IMR-90 (cell line): ENCODE measurements around the gene RPL27A. TPM values are rescaled to one million over a fixed set of nuclear protein-coding genes. Genes with fewer than 3 reads are reported as not detected.

Source experiments
- ATAC-seq: fragments of 200-7000 bp; cut with Tn5 transposase; 2 replicates; pipeline ENCODE4 v1.9.1; 2020; ENCODE audit warnings: low read depth, mild to moderate bottlenecking, moderate library complexity
- BruUV-seq: library from RNA; stranded (reverse); fragments of 400-500 nt; replicated peaks from 2 replicates; lab custom pipeline; 2021; lab: Mats Ljungman, UMichigan
- CTCF ChIA-PET: fragments of 300-600 bp; formaldehyde crosslinking; extraction: SDS; loops from one replicate; lab custom pipeline; 2021; ENCODE audit warnings: antibody characterized with exemption; lab: Yijun Ruan, JAX
- POLR2A ChIA-PET: fragments of 300-600 bp; sonication (Branson Sonifier 250); formaldehyde crosslinking; loops from one replicate; lab custom pipeline; 2022; ENCODE audit warnings: antibody characterized with exemption; ENCODE audit not compliant: unreplicated experiment; lab: Charles Lee
- DNase-seq: peaks from one replicate; pipeline ENCODE4 v3.0.0; 2013
- H2AFZ ChIP-seq: replicated peaks from 2 replicates; pipeline ENCODE3; 2013; ENCODE audit warnings: low read length, mild to moderate bottlenecking; ENCODE audit not compliant: poor library complexity
- H2AK5ac ChIP-seq: 2 replicates; pipeline ENCODE4 v1.6.1; 2013; ENCODE audit warnings: low read depth, low read length, inconsistent platforms
- H2AK9ac ChIP-seq: replicated peaks from 2 replicates; pipeline ENCODE3; 2013; ENCODE audit warnings: mild to moderate bottlenecking, low read depth, low read length, moderate library complexity; ENCODE audit not compliant: poor library complexity
- H2BK120ac ChIP-seq: 2 replicates; pipeline ENCODE4 v1.6.1; 2013; ENCODE audit warnings: low read depth, low read length, inconsistent platforms
- H2BK15ac ChIP-seq: 3 replicates; pipeline ENCODE4 v1.6.1; 2013; ENCODE audit warnings: low read depth, low read length, inconsistent platforms
- H2BK20ac ChIP-seq: 2 replicates; pipeline ENCODE4 v1.6.1; 2013; ENCODE audit warnings: low read depth, mild to moderate bottlenecking, inconsistent platforms, low read length, moderate library complexity
- H2BK5ac ChIP-seq: 2 replicates; pipeline ENCODE4 v1.6.1; 2013; ENCODE audit warnings: mild to moderate bottlenecking, low read depth, low read length, inconsistent platforms; ENCODE audit not compliant: poor library complexity, severe bottlenecking
- H3K14ac ChIP-seq: replicated peaks from 2 replicates; pipeline ENCODE4 v1.6.1; 2013; ENCODE audit warnings: low read depth, low read length, inconsistent platforms
- H3K18ac ChIP-seq: 2 replicates; pipeline ENCODE4 v1.6.1; 2013; ENCODE audit warnings: low read depth, low read length, control low read depth
- H3K23ac ChIP-seq: 2 replicates; pipeline ENCODE4 v1.6.1; 2013; ENCODE audit warnings: low read depth, low read length, inconsistent platforms
- H3K27ac ChIP-seq: 2 replicates; pipeline ENCODE4 v1.5.1; 2013; ENCODE audit warnings: mild to moderate bottlenecking, control low read depth, low read length; ENCODE audit not compliant: insufficient read depth
- H3K27me3 ChIP-seq: 2 replicates; pipeline ENCODE4 v1.6.1; 2013; ENCODE audit warnings: low read length; ENCODE audit not compliant: control insufficient read depth, insufficient read depth
- H3K36me3 ChIP-seq: 2 replicates; pipeline ENCODE4 v1.6.1; 2013; ENCODE audit warnings: low read length, mixed read lengths; ENCODE audit not compliant: control insufficient read depth, insufficient read depth
- H3K4ac ChIP-seq: 2 replicates; pipeline ENCODE4 v1.6.1; 2013; ENCODE audit warnings: low read depth, low read length, inconsistent platforms
- H3K4me1 ChIP-seq: 2 replicates; pipeline ENCODE4 v1.6.1; 2013; ENCODE audit warnings: low read length, mixed read lengths; ENCODE audit not compliant: control insufficient read depth, insufficient read depth
- H3K4me2 ChIP-seq: 2 replicates; pipeline ENCODE4 v1.6.1; 2013; ENCODE audit warnings: low read depth, mild to moderate bottlenecking, control low read depth, low read length, moderate library complexity
- H3K4me3 ChIP-seq: 2 replicates; pipeline ENCODE4 v1.5.1; 2013; ENCODE audit warnings: low read depth, mild to moderate bottlenecking, control low read depth, low read length, moderate library complexity; ENCODE audit not compliant: insufficient read depth
- H3K56ac ChIP-seq: 2 replicates; pipeline ENCODE4 v1.6.1; 2013; ENCODE audit warnings: low read length, inconsistent platforms; ENCODE audit not compliant: insufficient read depth; ENCODE audit errors: extremely low read depth
- H3K79me1 ChIP-seq, 2 experiments: 2 replicates each; pipeline ENCODE4 v1.6.1; 2013; ENCODE audit warnings: low read length in 2 of 2, inconsistent platforms in 1 of 2, low read depth in 1 of 2
- H3K9ac ChIP-seq: 2 replicates; pipeline ENCODE4 v1.6.1; 2013; ENCODE audit warnings: low read depth, low read length, control low read depth
- H3K9me1 ChIP-seq: 2 replicates; pipeline ENCODE4 v1.6.1; 2013; ENCODE audit warnings: low read length, inconsistent platforms; ENCODE audit not compliant: insufficient read depth
- H3K9me3 ChIP-seq: 2 replicates; pipeline ENCODE4 v1.6.1; 2013; ENCODE audit warnings: low read length; ENCODE audit not compliant: control insufficient read depth, insufficient read depth
- H4K20me1 ChIP-seq: 2 replicates; pipeline ENCODE4 v1.6.1; 2013; ENCODE audit warnings: low read length, inconsistent platforms; ENCODE audit not compliant: insufficient read depth
- H4K5ac ChIP-seq: 2 replicates; pipeline ENCODE4 v1.6.1; 2013; ENCODE audit warnings: mild to moderate bottlenecking, low read depth, low read length, control low read depth
- H4K8ac ChIP-seq, 2 experiments: 2 replicates each; pipeline ENCODE4 v1.6.1; 2013; ENCODE audit warnings: low read depth in 2 of 2, low read length in 2 of 2, control low read depth in 1 of 2, inconsistent platforms in 1 of 2
- H4K91ac ChIP-seq: 2 replicates; pipeline ENCODE4 v1.6.1; 2013; ENCODE audit warnings: low read depth, low read length, inconsistent platforms; ENCODE audit not compliant: insufficient read depth
- CEBPB ChIP-seq: IDR thresholded peaks from 2 replicates; pipeline ENCODE4 v1.6.1; 2012; ENCODE audit warnings: low read depth, low read length, improper control_type of control experiment
- CTCF ChIP-seq: conservative IDR thresholded peaks from 2 replicates; pipeline ENCODE4 v1.5.1; 2012; ENCODE audit warnings: mild to moderate bottlenecking, low read depth, low read length, improper control_type of control experiment
- FOS ChIP-seq: fragments of 150-350 bp; IDR thresholded peaks from 2 replicates; pipeline ENCODE4 v1.6.1; 2016; ENCODE audit warnings: low read depth, low read length
- MAFK ChIP-seq: IDR thresholded peaks from 2 replicates; pipeline ENCODE4 v1.6.1; 2012; ENCODE audit warnings: low read depth, low read length, improper control_type of control experiment
- NFE2L2 ChIP-seq: fragments of 150-350 bp; IDR thresholded peaks from 2 replicates; pipeline ENCODE4 v1.6.1; 2016; ENCODE audit warnings: low read depth, mild to moderate bottlenecking, low read length
- RAD21 ChIP-seq: IDR thresholded peaks from 2 replicates; pipeline ENCODE4 v1.6.1; 2012; ENCODE audit warnings: low read length, improper control_type of control experiment
- RCOR1 ChIP-seq: IDR thresholded peaks from 2 replicates; pipeline ENCODE4 v1.6.1; 2012; ENCODE audit warnings: mild to moderate bottlenecking, low read length, improper control_type of control experiment; ENCODE audit not compliant: insufficient replicate concordance
- RFX5 ChIP-seq: IDR thresholded peaks from 2 replicates; pipeline ENCODE4 v1.8.0; 2012; ENCODE audit warnings: low read depth, mild to moderate bottlenecking, low read length, moderate library complexity
- USF2 ChIP-seq: fragments of 150-350 bp; IDR thresholded peaks from 2 replicates; pipeline ENCODE4 v1.6.1; 2017; ENCODE audit warnings: mild to moderate bottlenecking, antibody characterized with exemption, low read length, low read depth
- WGBS, 2 experiments: methylation state at CpG; one replicate each; pipeline versions ENCODE4 v1.1.5 to v1.1.7; 2013; ENCODE audit warnings: missing lambda C conversion rate in 2 of 2; ENCODE audit not compliant: insufficient read length in 1 of 2; ENCODE audit errors: extremely low coverage in 2 of 2; 5-methylcytosine and 5-hydroxymethylcytosine counted together
- dilution Hi-C: fragments of 300-500 bp; cut with HindIII; formaldehyde crosslinking; loops from one replicate; pipeline ENCODE4 v1.14.3; 2018; ENCODE audit warnings: low sequenced_read_pairs; ENCODE audit not compliant: unreplicated experiment
- in situ Hi-C: fragments of 300-500 bp; cut with MboI; formaldehyde crosslinking; loops from 3 replicates; pipeline ENCODE4 v1.14.3; 2019; ENCODE audit warnings: low sequenced_read_pairs, inconsistent platforms, mixed read lengths
- intact Hi-C: fragments of 100-400 bp; cut with micrococcal nuclease; formaldehyde crosslinking; loops from 2 replicates; pipeline ENCODE4 v1.10.0; 2022
- polyA plus RNA-seq, 3 experiments: library from polyadenylated mRNA; depleted of rRNA; stranded (reverse); fragments of >200 nt; gene quantifications; 2 replicates each; pipeline ENCODE4 v1.2.3, GENCODE V29; 2012; ENCODE audit warnings: low replicate concordance in 1 of 3
- total RNA-seq: library from RNA; depleted of rRNA; stranded (reverse); fragments of >200 nt; gene quantifications from 2 replicates; pipeline ENCODE4 v1.2.3, GENCODE V29; 2012

Gene RPL27A
- total and polyA plus RNA-seq, 2 of the 4 experiments (the other 2 are of a cell fraction), result 786 to 849 TPM

GRCh38 chr11:8693010-8693551 lies 10.5 kb downstream of the RPL27A start:
- Histone ChIP-seq H3K4me1 (peaks cover under 1% of the 10 kb centered on the region; the same call in 1 of the 2 replicates), H2BK5ac (no peak overlapping the region), H3K79me1 (peaks cover 18 to 59% of the 10 kb centered on the region in 2 experiments), H3K56ac (no peak overlapping the region), H4K5ac (no peak overlapping the region), H3K9ac (no peak overlapping the region), H3K14ac (no peak overlapping the region), H2BK120ac (no peak overlapping the region), H2BK15ac (no peak overlapping the region), H2AFZ (no peak overlapping the region), H4K91ac (no peak overlapping the region), H4K20me1 (peaks cover 7% of the 10 kb centered on the region; the same call in 1 of the 2 replicates), H3K27me3 (no peaks in the 10 kb centered on the region), H2AK9ac (no peak overlapping the region), H4K8ac (no peak overlapping the region), H3K18ac (no peak overlapping the region), H2AK5ac (no peak overlapping the region), H2BK20ac (no peak overlapping the region), H3K27ac (no peak overlapping the region; the same call in 1 of the 2 replicates), H3K4me2 (no peak overlapping the region), H3K23ac (no peak overlapping the region), H3K36me3 (peaks cover 60% of the 10 kb centered on the region), H3K4ac (no peak overlapping the region), H3K4me3 (no peak overlapping the region), H3K9me1 (peaks cover 3% of the 10 kb centered on the region), H3K9me3 (no peaks in the 10 kb centered on the region)
- intact Hi-C loops (loop anchor here (10.0 kb wide), 1 partner anchor 442 kb away; no protein-coding TSS in a partner anchor), dilution Hi-C loops (no loop called here), in situ Hi-C loops (loop anchor here (25.0 kb wide), 1 partner anchor 444 kb away; no protein-coding TSS in a partner anchor)
- WGBS, 2 experiments, result 100% methylated on average over 2 of the region's 6 CpGs; no CpG with 5 or more reads in 1 of the 2 experiments
- POLR2A ChIA-PET, result no interaction called here
- TF ChIP-seq NFE2L2 (no peak), RCOR1 (no peak), CTCF (no peak), MAFK (no peak), RAD21 (no peak), RFX5 (no peak), FOS (no peak), CEBPB (no peak), USF2 (no peak)
- CTCF ChIA-PET, result no interaction called here
- DNase-seq (peak; percentile 57), ATAC-seq (no peak)
- no TSS peak for BruUV-seq
